GM19238 (cell line): ENCODE data around the gene IFNE.
"Not testable (repeated sequence)": the region's sequence is repeated elsewhere in the genome, so short reads cannot be mapped to it uniquely, and the experiment has no call there.

Experiments used
- DNase-seq: peaks from one replicate; pipeline ENCODE4 v3.0.0; 2011; ENCODE audit warnings: low spot score; ENCODE audit not compliant: insufficient read length

Gene IFNE

DNA sequence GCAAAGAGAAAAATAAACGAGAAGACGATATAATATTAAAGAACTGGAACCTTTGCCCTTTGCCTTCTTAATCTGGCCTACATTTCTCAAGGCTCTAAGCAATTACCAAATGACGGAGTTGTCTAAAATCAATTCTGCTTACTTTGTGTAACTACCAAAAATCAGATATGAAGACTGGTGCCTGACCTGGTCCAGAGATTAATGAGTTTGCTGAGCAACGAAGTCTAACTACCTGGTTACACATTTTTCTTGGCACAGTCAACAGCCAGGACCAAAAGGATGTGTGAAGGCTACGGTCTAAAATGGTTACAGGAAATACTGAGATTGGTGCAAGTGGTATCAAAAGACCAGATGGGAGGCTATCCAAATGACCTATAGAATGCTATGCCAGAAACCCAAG lies 17.8 kb upstream of the IFNE start:
- DNase-seq, result no peak

DNA sequence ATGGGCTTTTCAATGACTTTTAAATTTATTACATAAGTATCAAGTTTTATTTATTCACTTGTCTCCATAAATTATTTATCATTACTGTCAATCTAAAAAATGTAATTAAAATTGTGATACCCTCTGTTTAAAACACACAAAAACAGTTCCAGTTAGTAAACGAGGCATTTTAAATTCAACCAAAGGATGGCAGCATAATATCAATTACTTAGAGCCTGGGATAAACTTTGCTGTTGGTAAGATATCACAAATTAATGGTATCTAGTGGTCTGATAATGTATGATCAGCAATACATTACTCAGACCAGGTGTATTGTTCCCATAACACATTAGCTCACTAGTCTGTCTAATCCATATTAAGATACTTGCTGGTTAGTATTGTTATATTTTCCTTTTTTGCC lies 9.6 kb upstream of the IFNE start:
- DNase-seq, result no peak

DNA sequence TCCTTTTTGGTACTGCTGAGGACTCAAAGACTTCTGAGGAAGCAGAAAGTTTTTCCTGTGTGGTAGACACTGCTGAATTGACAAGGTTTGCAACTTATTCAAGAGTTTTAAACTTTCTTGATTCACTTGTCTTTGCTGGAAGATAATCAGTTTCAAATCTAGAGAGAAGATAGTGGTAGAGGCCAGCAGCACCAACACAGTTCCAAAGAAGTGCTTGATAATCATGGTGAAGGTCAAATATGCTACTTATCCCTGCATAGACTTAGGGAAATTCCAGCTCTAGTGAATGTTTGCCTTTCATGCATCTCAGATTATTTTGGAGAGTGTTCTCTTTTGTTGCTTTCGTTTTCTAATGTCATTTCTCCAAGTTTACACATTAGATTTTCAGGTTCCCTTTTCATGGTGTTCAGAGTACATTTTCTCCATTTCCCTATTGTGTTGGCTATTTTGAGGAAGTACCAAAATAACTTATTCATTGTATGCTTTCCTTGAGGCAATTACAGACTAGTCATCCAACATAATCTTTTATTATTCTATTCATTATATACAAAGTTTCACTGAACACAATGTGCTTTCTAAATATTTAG lies 550 bp downstream of the IFNE start:
- DNase-seq, result no peak

DNA sequence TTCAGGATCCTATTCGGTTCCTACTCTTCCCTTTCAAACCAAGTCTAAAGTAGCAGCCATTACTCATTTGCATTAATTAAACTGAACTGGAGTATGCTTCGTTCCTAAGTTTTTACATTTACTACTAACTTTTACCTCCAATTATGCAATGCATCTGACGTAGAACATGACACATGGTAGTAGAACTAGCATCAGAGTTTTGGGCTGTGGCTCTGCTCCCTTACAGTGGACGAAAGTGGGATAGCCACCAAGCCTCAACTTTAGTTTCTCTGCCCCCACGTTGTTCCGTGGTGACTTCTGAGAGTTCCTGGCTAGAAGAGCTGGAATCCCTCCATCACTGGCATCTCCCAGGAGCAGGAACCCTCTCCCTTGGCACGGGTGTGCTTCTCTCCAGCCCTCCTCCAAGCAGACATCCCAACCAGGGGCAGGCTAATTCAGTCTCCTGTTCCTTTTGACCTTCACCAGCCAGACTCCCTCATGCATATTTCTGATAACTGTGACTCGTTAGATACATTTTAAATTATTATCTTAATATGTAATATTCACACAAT lies 2.9 kb downstream of the IFNE start:
- no peak for DNase-seq

DNA sequence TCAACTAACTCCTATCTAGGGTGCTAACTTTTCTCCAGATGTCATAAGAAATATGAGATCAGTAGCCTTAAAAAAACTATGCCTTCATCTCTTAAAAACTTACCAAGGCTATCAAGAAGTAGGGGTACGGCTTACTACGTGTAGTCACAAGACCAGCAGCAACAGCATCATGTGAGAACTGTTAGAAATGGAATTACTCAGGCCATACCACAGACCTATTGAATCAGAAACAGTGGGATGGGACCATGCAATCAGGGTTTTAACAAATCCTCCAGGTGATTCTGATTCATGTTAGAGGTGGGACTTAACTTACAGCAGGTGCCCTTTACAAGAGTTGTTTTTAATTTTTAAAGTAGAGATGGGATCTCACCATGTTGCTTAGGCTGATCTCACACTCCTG lies 4.6 kb downstream of the IFNE start:
- no peak for DNase-seq

DNA sequence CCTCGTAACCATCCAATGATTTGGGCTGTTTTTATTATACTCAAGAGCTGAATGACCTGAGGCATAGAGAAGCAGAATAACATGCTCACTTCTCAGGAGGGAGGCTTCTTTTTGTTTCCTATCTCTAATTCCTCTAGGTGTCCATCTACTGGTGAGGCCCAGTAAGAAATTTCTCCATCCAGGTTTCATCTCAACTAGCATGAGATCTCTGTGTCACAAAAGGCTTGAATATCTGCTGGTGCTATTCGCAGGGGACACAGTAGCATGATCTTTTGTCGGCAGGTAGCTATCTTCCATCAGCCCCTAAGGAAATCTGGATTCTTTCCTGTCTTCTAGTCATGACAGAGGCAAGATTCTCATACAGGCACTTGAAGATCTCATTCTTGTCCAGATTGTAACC lies 8.9 kb downstream of the IFNE start:
- no peak for DNase-seq

DNA sequence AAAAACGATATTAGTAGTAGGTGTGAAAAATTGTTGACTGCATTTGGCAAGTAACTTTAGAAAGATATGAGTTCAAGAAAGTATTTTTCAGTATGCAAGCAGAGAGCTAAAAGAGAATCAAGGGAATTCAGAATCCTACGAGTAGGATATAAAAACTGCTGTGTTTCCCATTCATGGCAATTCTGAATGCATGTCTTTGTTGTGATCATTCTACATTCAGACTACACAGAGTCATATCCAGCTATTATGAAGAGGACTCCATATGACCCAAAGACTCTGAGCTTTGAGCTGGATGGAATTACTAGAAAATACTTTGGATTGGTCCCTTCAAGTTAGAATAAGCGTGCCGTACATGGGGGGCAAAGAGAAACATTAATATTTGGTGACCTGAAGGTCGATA lies 12.0 kb downstream of the IFNE start:
- no peak for DNase-seq

DNA sequence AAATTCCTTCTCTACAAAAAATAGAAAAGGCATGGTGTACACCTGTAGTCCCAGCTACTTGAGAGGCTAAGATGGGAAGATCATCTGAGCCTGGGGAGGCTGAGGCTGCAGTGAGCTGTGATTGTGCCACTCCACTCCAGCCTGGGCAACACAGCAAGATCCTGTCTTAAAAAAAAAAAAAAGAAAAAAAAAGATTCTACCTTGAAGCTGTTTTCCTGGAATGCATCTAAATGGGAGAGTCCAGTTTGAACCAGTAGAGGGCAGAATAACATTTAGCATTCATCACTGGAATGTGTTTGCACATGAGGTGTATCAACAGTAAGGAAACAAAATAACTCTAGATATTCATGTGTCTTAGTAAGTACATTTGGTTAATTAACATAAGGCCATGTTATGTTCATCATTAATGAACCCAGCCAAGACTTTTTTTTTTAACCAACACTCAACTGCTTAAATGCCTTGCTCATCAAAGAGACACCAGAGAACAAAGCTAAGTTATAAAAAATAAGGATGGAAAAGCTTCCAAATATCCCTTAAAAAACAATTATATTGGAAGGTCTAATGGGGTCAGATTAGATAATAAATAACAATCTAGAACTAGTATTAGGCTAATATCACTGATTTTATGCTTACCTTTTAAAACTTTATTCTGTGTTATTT lies 16.1 kb downstream of the IFNE start:
- DNase-seq, result peak; percentile 7

DNA sequence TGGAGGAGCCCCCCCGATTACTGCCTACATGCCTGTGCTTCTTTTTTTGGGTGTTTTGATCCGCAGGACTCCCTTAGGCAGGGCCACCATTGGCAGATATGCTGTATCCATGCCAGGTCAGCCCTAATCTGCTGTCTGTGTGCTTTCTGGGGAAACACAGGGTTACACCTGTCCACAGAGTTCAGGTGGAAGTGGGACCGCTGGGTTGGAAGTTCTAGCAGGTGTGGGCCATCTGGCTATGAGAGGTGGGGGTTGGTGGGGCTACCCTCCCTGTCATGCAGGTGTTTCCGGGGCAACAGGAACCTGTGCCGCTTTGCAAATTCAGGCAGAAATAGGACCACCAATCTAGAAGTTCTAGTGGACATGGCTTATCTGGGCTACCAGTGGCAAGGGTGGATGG lies 17.0 kb downstream of the IFNE start:
- no peak for DNase-seq

DNA sequence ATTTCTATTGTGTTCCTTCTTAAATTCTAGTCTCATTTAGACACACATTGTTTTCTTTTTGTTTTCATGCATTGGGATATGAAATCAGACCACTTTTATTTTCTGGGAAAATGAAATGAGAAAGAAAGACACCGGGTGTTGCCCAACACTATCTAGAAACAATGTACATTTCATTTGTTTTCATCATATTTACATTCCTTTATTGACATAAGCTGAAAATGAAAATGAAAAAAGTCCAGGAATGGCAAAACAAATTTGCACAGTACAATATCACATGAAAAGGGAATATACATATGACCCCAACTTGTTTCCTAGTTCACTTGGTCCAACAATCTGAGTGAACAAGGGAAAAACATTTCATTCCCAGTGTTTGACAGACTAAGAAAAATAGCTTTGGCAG lies 20.7 kb downstream of the IFNE start:
- no peak for DNase-seq

DNA sequence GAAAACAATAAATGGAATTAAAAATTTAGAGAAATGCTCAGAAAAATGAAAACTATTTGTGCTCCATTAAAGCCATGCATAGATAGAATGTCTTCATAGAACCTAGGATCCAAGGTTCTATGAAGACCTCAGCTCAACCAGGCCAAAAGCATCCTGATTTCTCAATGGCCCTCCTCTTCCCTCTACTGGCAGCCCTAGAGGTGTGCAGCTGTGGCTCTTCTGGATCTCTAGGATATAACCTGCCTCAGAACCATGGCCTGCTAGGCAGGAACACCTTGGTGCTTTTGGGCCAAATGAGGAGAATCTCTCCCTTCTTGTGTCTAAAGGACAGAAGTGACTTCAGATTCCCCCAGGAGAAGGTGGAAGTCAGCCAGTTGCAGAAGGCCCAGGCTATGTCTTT lies 26.8 kb downstream of the IFNE start:
- DNase-seq, result no peak

DNA sequence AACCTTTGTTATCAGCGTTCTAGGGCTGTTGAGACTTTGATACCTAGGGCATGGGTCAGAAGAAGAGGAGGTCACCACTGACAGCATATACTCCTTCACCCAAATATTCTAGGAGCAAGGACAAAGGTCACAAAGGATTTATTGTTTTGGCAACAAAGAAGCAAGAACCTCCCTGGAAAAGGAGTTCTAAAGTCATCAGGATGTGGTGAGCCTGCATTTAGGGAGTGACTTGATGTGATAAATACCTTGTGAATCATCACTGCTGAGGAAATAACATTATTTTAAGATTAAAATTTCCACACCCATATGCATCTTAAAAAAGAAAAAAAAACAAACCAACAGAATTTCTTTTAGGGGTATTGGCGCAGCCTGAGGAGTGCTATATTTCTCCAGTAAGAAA lies 28.0 kb downstream of the IFNE start:
- DNase-seq, result no peak

DNA sequence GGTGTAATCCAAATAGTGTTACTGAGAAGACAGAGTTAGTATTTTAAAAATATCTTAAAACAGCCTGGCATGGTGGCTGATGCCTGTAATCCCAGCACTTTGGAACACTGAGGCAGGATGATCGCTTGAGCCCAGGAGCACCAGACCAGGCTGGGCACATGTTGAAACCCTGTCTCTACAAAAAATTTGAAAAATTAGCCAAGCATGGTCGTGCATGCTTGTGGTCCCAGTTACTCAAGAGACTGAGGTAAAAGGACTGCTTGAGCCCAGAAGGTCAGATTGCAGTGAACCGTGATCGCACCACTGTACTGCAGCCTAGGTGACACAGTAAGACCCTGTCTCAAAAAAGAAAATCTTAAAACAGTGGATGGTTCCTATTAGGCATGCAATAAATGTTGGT lies 29.4 kb downstream of the IFNE start:
- no peak for DNase-seq

DNA sequence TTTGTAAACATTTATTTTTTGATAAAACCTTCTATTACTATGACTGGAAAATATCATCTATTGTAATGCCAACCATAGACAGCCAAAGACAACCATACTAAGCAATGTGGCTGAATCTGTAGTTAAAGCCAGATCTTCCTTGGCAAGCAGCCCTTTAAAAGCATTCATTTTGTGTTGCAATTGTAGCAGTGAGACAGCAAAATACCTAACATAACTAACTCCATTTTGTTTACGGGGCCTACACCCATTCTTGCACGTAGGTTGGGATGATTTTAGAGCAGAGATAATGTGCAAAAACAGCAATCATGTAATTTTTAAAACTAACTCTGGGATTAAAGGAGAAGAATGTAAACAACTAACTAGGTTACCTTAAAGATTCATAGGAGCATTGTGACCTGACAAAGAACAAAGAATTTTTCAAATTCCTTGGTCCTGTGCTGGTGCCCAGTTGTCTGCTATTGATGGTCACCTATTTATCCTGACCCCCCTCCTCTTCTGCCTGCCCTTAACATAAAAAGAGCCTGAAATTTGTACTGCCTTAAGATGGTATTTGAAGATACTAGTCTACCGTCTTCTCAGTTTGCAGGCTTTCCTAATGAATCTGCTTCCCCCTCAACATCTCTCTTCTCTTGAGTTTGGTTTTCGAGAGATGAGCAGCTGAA lies 31.2 kb downstream of the IFNE start:
- no peak for DNase-seq

DNA sequence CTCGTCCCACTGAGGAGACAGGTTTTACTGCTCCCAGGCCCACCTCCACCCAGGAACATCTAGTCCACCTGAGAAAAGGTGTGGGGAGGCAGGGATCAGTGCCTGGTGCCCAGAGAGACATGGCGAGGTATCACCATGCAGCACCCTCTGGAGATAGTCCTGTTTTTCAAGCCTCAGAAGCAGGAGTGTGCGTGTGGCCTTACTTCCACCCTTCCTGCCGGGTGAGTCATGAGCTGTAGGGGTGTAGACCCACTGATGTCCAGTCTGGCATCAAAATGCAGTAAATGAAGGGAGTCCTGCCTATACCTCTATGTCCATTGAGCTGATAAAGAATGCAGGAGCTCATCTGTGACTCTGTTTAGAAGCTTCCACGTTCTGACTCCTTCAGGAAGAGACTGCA lies 32.8 kb downstream of the IFNE start:
- not testable (repeated sequence) for DNase-seq

DNA sequence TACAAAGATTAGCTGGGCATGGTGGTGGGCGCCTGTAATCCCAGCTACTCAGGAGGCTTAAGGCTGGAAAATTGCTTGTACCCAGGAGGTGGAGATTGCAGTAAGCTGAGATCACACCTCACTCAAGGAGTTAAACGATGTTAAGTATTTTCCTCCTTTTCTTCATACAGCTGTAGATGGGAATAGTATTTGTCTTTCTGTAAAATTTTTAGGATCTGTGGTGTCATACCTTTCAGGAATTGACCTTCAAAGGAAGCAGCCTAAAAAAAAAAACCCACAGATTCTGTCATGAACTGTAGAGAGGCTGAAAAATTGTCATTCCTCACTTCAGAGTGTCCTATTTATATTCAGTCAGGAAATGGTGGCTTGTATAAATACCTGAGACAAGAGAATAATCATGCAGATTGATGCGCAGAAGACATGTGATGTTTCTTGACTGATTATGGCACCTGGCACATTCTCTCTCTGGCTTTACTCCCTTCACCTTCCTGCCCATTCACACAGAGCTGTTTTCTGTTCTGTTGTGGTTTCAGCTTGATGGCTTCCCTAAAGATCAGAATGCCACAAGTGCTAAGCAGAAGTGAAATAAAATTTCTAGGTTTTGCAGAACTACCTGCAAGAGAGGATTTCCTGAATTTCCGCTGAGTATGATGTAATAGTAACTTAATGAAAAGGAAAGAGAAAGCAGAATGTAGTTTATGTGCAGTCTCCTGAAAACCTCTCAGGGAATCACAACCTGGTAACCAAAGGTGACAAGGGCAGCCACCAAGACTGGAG lies 38.1 kb downstream of the IFNE start:
- DNase-seq, result peak; percentile 27

DNA sequence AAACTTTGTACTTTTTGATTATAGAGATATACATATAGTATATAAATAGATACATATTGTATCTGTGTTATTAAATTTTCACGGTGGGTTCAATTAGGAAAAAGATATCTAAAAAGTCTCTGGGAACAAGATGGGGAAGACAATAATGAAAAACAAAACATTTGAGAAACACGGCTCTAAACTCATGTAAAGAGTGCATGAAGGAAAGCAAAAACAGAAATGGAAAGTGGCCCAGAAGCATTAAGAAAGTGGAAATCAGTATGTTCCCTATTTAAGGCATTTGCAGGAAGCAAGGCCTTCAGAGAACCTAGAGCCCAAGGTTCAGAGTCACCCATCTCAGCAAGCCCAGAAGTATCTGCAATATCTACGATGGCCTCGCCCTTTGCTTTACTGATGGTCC lies 42.0 kb downstream of the IFNE start, which contains the start of gene IFNA1:
TSS of gene IFNA1 (plus strand) at position 301 of the 400 bp plus-strand sequence. CDS start at position 370, 69 bp downstream.
- no peak for DNase-seq

DNA sequence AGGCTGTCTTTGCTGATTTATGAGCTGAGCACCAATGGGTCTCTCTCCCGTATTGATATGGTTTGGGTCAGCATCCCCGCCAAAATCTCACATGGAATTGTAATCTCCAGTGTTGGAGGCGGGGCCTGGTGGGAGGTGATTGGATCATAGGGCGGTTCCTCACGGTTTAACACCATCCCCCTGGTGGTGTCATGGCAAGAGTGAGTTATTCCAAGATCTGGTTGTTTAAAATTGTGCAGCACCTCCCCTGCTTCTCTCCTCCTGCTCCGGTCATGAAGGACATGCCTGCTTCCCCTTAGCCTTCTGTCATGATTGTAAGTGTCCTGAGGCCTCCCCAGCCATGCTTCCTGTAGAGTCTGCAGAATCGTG lies 47.1 kb downstream of the IFNE start:
- not testable (repeated sequence) for DNase-seq

DNA sequence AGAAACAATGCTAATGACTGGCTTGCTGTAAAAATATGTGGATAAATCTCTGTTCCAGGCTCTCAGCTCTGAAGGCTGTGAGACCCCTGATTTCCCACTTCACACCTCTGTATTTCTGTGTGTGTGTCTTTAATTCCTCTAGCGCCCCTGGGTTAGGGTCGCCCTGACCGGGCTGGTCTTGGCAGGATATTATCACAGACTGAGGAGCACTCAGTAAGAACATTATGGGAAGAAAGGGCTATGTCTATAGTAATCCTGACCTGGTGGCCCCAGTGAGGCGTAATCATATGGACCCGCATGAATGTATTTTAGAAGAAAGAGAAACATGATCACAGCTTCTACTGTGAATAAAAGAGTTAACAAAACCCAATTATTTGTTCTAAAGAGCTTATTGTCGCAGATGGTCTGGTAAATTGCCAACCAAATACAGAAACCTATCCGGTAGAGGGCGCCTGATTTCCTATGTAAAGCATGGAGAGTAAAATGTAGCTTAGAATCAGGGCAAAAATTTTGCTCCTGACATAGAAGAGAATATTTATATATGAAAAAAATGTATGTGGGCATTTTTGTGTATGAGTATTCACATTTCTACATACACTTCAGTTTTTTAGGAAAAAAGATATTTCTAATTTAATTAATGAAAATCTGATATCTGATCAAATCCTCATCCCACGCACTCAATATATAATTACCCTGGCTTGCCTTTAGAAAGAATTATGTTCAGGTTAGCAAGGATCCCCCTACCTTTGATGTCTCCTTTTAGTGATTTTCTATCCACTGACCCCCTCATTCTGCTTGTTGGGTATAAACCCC lies 47.7 kb downstream of the IFNE start:
- DNase-seq, result no peak

DNA sequence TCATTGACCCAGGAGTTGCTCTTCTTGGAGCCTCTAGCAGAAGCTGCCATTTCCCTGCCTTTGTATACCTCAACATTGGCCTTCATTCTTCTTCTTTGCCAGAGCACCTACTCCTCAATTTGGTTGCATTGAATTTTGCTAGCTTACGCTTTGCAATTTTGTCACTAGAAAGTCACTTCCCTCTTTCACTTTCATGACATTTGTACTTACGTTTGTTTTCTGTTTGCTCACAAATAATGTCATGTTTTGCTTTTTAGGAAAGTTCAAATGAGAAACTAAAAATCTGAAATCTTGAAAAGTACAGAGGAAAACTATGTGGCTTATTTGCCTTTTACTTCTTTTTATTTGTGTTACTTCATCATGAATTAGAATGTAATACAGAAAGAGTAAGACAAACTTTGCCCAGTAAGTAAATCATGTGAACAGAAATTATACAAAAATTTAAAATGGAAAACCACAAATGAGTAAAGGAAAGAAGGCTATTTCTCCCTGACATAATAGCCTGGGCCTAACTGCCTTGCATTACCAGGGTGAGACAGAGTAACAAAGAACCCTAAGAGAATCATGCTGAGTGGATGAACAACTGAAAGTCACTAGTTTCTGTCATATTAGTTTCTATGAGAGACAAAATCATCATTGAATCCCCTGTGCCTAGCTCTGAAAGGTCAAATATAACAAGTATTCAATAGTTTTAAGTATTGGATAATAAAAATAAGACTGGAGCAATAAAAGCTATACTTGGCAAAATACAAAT lies 49.3 kb downstream of the IFNE start:
- no peak for DNase-seq
